ENCODE measurements around the gene PCSK6.

GRCh38 chr15:101439285-101439919 is 50.1 kb downstream of the PCSK6 start:
- no peak for TF ChIP-seq GATA3 (IDR thresholded peaks at IDR 0.05; ENCODE audit: low read depth, low read length)
- TF ChIP-seq GATA2 (IDR thresholded peaks at IDR 0.05; ENCODE audit: low read depth, low read length): no peak
